Ovary (tissue), 9 donors: ENCODE results near the gene CDK18. TPM values are rescaled to one million over a fixed set of nuclear protein-coding genes. Genes with fewer than 3 reads are reported as not detected.

Experiments used
- DNase-seq, 5 donors: peaks; one replicate each; pipeline ENCODE4 v3.0.0-alpha.2; 2019 to 2020
- H3K27ac ChIP-seq, 2 donors: fragments of 200-600 bp; one replicate each; pipeline versions ENCODE4 v1.5.1 to v1.8.0; 2019 to 2022
- H3K27me3 ChIP-seq: fragments of 200-600 bp; one replicate; pipeline ENCODE4 v1.8.0; 2022
- H3K36me3 ChIP-seq: fragments of 200-600 bp; sonication (generic); one replicate; pipeline ENCODE4 v1.5.1; 2019
- H3K4me1 ChIP-seq: one replicate; pipeline ENCODE4 v1.8.1; 2013; ENCODE audit warnings: mild to moderate bottlenecking, moderate library complexity; ENCODE audit not compliant: insufficient read depth
- H3K4me3 ChIP-seq: fragments of 200-600 bp; sonication (generic); one replicate; pipeline ENCODE4 v1.5.1; 2017
- H3K9me3 ChIP-seq, 2 donors: fragments of 200-600 bp in 1 of 2; sonication (generic) in 1 of 2; one replicate each; pipeline versions ENCODE4 v1.5.1 to v1.8.1; 2013 to 2019; ENCODE audit warnings: mild to moderate bottlenecking in 1 of 2, moderate library complexity in 1 of 2
- CTCF ChIP-seq, 3 donors: fragments of 450-650 bp in 2 of 3; fragments of 200-600 bp in 1 of 3; IDR thresholded peaks; one replicate each; pipeline versions ENCODE4 v1.5.1 to v1.8.0; 2016 to 2022; ENCODE audit warnings: antibody characterized with exemption in 3 of 3, mild to moderate bottlenecking in 1 of 3
- EP300 ChIP-seq: sonication (generic); formaldehyde crosslinking; IDR thresholded peaks from one replicate; pipeline ENCODE4 v1.6.1; 2017; ENCODE audit warnings: antibody characterized with exemption
- POLR2A ChIP-seq: fragments of 450-650 bp; IDR thresholded peaks from one replicate; pipeline ENCODE4 v1.6.1; 2017; ENCODE audit warnings: antibody characterized with exemption, mild to moderate bottlenecking, moderate library complexity
- WGBS, 3 donors: extraction: QIAGEN DNeasy Blood & Tissue Kit in 1 of 3; methylation state at CpG; one replicate each; pipeline versions ENCODE4 v1.1.5 to v1.1.7; 2013 to 2017; 5-methylcytosine and 5-hydroxymethylcytosine counted together
- intact Hi-C, 4 donors: fragments of 100-400 bp; cut with DNase I; formaldehyde crosslinking; loops; one replicate each; pipeline versions ENCODE4 v1.11.0 to v1.15.1; 2022 to 2023
- polyA plus RNA-seq, 2 donors: library from polyadenylated mRNA; stranded (reverse); fragments of 200-250 nt in 1 of 2; fragments of 350-450 nt in 1 of 2; fragmentation: Illumina TruSeq in 1 of 2; extraction: RNeasy Lipid Tissue Mini Kit (QIAGEN cat#74804) in 1 of 2; gene quantifications; one replicate each; pipeline ENCODE4 v1.2.3, GENCODE V29; 2013 to 2014
- total RNA-seq, 7 donors: library from RNA; depleted of rRNA in 2 of 7; stranded (reverse); fragments of >200 nt in 2 of 7; fragmentation: NEBNext Ultra II Directional in 3 of 7; extraction: Animal tissue kit (Norgen Biotek cat#: 25700) in 3 of 7; gene quantifications; one replicate each; pipeline versions ENCODE4 v1.1.0 to v1.2.4, GENCODE V29; 2016 to 2023
- donor health status: DM: no; HTN: no; CAD: no; lungs with moderate emphysema.
- donor health status: DM: no; HTN: no; CAD: no.
- donor health status: Bipolar disorder and iron deficiency.
- donor health status: DM: yes; HTN: yes; CAD: no.
- donor health status: DM: no; HTN: no; CAD: no.
- donor health status: DM: yes; HTN: yes; CAD: no.

Gene CDK18
- total and polyA plus RNA-seq, 9 donors: 6.3 to 31.5 (median 18.8) TPM

GRCh38 chr1:205491794-205492193 lies 12.7 kb upstream of the CDK18 start:
- DNase-seq: no peak
- WGBS, 3 donors: 48 to 66% (median 51%) methylated on average over 3 to 4 of the region's 4 CpGs
- TF ChIP-seq POLR2A (no peak), CTCF (IDR thresholded peaks at IDR 0.05) (no peak), EP300 (no peak)
- no peaks in the 10 kb centered on the region for H3K27me3 ChIP-seq
- H3K36me3 ChIP-seq: no peaks in the 10 kb centered on the region
- H3K4me1 ChIP-seq: peaks cover 17% of the 10 kb centered on the region
- H3K4me3 ChIP-seq: no peak overlapping the region
- no peak overlapping the region for H3K27ac ChIP-seq
- intact Hi-C loops: no loop called here
- H3K9me3 ChIP-seq: no peaks in the 10 kb centered on the region

GRCh38 chr1:205492201-205492667 lies 12.2 kb upstream of the CDK18 start:
- WGBS, 3 donors: 20 to 48% (median 28%) methylated on average over 2 of the region's 2 CpGs
- no peak for TF ChIP-seq POLR2A
- no peak for TF ChIP-seq CTCF (IDR thresholded peaks at IDR 0.05)
- no peak for TF ChIP-seq EP300

DNA sequence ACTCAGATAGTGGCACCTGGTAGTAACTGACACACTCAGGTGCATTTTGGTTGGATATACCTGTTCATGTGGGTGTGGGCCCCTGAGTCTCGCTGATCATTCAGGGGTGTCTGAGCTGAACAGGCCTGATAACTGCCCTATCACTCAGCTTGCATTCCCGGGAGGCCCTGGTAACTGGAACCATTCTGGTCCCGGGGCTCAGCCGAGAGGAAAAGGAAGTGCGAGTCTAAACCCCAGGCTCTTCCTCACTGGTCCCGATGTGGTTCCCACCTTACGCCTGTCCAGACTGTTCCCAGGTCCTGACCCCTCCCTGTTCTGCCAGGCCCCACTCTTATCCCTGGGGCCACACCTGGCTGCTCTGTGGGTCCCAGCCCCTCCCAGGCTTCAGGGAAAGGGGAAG lies 11.7 kb upstream of the CDK18 start:
- Histone ChIP-seq H3K36me3 (no peaks in the 10 kb centered on the region), H3K27ac (peak overlapping the region in 1 of 2 donors; percentile 46), H3K27me3 (no peaks in the 10 kb centered on the region), H3K4me3 (no peak overlapping the region), H3K9me3 (no peaks in the 10 kb centered on the region), H3K4me1 (peaks cover 17% of the 10 kb centered on the region)
- TF ChIP-seq CTCF (IDR thresholded peaks at IDR 0.05) (no peak), EP300 (no peak), POLR2A (no peak)
- 50 to 56% (median 55%) methylated on average over 7 of the region's 7 CpGs for WGBS, 3 donors
- intact Hi-C loops: no loop called here
- no peak for DNase-seq

More at GRCh38 chr1:205492201-205492667, 12.2 kb upstream of the CDK18 start:
- DNase-seq: no peak
- H3K9me3 ChIP-seq: no peaks in the 10 kb centered on the region
- intact Hi-C loops: no loop called here
- no peaks in the 10 kb centered on the region for H3K27me3 ChIP-seq
- no peaks in the 10 kb centered on the region for H3K36me3 ChIP-seq
- no peak overlapping the region for H3K4me3 ChIP-seq
- H3K27ac ChIP-seq: no peak overlapping the region
- H3K4me1 ChIP-seq: peaks cover 17% of the 10 kb centered on the region

- Histone ChIP-seq H3K27ac (peak overlapping the region in 1 of 2 donors; percentile 46), H3K9me3 (no peaks in the 10 kb centered on the region), H3K27me3 (no peaks in the 10 kb centered on the region), H3K4me3 (no peak overlapping the region), H3K4me1 (peaks cover 17% of the 10 kb centered on the region), H3K36me3 (no peaks in the 10 kb centered on the region)
- intact Hi-C loops: no loop called here
- DNase-seq: peak; percentile 68 to 85 (median 82)
- WGBS, 3 donors: 28 to 41% (median 31%) methylated on average over 11 of the region's 11 CpGs
- TF ChIP-seq POLR2A (no peak), CTCF (IDR thresholded peaks at IDR 0.05) (no peak), EP300 (no peak)
Measured at GRCh38 chr1:205493241-205494085, 11.0 kb upstream of the CDK18 start.
